H1 (cell line): ENCODE results near the gene GOLGA6L10. TPM values are rescaled to one million over a fixed set of nuclear protein-coding genes. Genes with fewer than 3 reads are reported as not detected.

Experiments
- CHD7 ChIP-seq: fragments of 300-600 bp; sonication (generic); IDR thresholded peaks from 2 replicates; pipeline ENCODE4 v1.7.1; 2012; ENCODE audit warnings: low read length, moderate library complexity, mild to moderate bottlenecking, inconsistent platforms; ENCODE audit not compliant: insufficient replicate concordance
- CTBP2 ChIP-seq: IDR thresholded peaks from 2 replicates; pipeline ENCODE4 v1.7.0; 2011; ENCODE audit warnings: borderline replicate concordance, mild to moderate bottlenecking, moderate library complexity, mixed read lengths, low read length; ENCODE audit not compliant: insufficient read depth, insufficient read length
- polyA plus RNA-seq, 7 experiments: library from polyadenylated mRNA; depleted of rRNA in 3 of 7; stranded (reverse) in 5 of 7; unstranded in 2 of 7; fragments of >200 nt in 5 of 7; fragments of 200-250 nt in 2 of 7; gene quantifications; 1 replicate in 5 of 7; 2 replicates in 1 of 7; 4 replicates in 1 of 7; pipeline versions ENCODE4 v1.2.1 to v1.2.3, GENCODE V29; 2011 to 2013; ENCODE audit warnings: missing spikeins in 2 of 7, mixed read lengths in 2 of 7
- total RNA-seq: library from RNA; stranded (reverse); fragmentation: NEBNext Ultra II Directional; extraction: Animal tissue kit (Norgen Biotek cat#: 25700); gene quantifications from 2 replicates; pipeline ENCODE4 v1.2.1, GENCODE V29; 2021

The GOLGA6L10 gene
- total and polyA plus RNA-seq, 2 of the 8 experiments (the other 6 are each of a cell fraction or from before 2014, with no cell fraction given) = 0.91 to 4.0 TPM

GRCh38 chr15:82306791-82307713 is 42.2 kb downstream of the GOLGA6L10 start (continued):
- TF ChIP-seq CHD7 = no peak
- no peak for TF ChIP-seq CTBP2
